HT-29 (cell line): ENCODE measurements around the gene MAN1C1. TPM values are rescaled to one million over a fixed set of nuclear protein-coding genes. Genes with fewer than 3 reads are reported as not detected.

Source experiments
- DNase-seq: peaks from one replicate; pipeline ENCODE4 v3.0.0-alpha.2; 2015; ENCODE audit warnings: low spot score
- total RNA-seq: library from RNA; depleted of rRNA; stranded (reverse); fragments of >200 nt; shearing (Covaris generic); gene quantifications from 2 replicates; pipeline ENCODE4 v1.2.3, GENCODE V29; 2014

Gene MAN1C1
- total RNA-seq, 1 experiment from 2014 or later: 0.28 TPM

DNA sequence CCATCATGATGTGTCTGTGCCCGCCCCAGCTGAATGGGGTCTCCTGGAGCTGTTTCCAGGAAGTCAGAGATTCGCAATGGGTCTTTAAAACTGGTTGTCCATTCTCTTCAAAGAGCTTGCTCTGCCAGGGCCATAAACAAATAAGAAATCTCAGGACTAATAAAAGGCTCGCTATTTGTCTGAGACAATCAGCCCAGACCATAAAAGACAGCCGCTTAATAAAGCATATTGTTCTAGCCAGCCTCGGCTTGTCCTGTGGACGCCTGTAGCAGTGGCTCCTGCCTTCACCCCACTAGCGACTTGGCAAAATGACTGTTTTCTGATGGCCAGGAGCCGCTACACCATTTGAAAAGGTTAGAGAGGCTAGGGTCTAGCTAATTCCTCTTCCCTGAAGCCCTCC, 162.8 kb downstream of the MAN1C1 start:
- DNase-seq: no peak

DNA sequence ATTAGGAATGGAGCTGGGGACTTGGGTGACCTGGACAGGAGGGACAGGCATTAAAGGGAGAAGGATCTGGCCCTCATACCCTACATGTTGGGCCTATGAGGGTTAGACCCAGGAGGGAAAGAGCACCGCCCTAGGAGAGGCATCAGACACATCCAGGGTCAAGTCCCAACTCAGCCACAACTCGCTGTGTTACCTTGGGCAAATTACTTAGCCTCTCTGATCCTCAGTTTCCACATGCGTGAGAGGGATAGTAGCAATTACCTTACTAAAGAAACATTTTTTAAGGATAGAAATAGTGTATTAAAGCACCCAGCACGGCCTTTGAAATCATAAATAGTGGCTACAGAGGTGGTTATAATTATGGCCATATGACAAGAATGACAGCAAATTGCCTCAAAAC, 163.3 kb downstream of the MAN1C1 start:
- no peak for DNase-seq

DNA sequence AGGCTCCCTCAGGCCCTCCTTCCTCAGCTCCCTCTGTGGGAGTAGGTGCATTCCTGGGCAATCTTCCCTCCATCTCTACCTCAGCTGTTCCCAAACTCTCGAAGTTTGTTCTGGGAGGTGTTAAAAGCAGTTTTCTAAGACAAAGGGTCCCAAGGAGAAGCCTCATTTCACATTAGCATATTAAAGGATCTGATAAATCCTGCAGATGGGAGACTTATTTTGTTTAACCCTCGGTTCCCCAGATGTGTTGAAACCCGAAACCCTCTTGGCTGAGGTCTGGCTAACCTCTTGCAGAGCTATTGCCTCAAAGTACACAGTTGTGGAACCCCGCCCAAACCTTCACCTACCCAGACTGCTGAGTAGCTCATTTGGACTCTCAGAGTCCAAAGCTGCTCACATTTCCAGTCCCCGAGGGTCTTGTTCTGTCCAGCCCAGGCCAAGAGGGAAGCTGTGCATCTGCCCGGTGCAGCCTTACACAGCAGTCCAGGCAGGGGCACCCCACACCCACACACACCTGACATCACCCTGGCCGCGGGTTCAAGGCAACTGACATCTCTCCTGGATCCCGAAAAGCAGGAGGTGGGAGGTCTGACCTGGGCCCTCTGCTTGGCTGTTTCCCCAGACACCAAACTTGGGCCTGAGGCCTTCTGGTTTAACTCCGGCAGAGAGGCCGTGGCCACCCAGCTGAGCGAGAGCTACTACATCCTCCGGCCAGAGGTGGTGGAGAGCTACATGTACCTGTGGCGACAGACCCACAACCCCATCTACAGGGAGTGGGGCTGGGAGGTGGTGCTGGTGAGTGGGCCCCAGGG, 163.9 kb downstream of the MAN1C1 start:
- DNase-seq: no peak

DNA sequence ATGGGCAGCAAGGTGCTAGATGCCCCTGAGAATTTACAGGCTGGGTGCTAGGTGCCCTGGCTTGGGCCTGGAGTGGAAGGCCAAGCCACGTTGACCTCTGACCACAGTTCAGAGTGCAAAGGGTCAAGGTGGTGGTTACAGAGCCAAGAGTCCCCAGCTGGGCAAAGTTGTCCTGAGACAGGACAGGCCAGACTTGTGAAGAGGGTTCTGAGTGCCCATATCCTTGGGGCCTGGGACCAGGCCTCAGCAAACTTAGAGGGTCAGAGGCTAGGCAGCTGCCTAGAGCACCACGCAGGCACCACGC, 164.5 kb downstream of the MAN1C1 start:
- no peak for DNase-seq

DNA sequence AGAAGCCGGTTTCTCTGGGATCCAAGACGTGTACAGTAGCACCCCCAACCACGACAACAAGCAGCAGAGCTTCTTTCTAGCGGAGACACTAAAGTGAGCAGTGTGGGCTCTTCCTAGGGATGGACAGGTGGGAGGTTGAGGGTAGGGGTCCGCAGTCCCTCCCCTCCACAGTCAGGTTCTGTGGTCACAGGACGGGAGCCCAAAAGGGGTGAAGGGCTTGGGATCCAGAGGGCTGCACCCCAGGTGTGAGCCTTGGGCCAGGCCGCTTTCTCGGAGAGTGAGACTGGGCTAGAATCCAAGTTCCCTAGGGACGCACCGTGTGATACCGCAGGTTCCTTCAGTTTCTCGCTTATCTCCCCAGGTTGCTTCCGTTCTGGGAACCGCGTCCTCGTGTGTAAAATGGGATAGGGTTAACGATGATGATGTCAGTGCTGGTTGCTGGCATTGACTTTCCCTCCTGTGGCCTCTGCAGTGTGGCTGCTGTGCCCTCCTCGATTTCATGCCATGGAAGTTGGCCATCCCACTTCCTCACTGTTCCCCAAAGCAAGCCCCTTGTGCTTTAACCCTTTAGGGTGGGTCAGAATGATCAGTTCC, 166.1 kb downstream of the MAN1C1 start:
- no peak for DNase-seq

DNA sequence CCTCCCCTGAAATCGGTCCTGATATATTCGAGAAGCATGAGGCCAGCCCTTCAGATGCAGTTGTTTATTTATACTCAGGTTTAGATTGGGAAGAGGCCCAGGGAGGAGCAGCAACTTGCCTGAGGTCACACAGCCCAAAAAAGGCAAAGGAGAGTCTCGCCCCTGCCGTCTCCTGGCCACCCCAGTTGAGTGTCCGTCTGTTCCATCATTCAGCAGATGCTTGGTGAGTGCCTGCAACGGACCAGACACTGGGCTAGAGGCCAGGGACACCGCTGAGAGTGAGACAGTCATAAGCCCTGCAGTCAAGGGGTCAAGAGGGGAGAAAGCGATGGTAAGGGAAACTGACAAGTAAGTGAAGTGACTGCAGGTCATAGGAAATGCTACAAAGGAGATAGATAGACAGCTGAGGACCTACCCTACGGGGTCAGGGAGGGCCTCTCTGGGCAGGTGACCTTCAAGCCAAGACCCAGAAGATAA, 168.0 kb downstream of the MAN1C1 start:
- DNase-seq: no peak

DNA sequence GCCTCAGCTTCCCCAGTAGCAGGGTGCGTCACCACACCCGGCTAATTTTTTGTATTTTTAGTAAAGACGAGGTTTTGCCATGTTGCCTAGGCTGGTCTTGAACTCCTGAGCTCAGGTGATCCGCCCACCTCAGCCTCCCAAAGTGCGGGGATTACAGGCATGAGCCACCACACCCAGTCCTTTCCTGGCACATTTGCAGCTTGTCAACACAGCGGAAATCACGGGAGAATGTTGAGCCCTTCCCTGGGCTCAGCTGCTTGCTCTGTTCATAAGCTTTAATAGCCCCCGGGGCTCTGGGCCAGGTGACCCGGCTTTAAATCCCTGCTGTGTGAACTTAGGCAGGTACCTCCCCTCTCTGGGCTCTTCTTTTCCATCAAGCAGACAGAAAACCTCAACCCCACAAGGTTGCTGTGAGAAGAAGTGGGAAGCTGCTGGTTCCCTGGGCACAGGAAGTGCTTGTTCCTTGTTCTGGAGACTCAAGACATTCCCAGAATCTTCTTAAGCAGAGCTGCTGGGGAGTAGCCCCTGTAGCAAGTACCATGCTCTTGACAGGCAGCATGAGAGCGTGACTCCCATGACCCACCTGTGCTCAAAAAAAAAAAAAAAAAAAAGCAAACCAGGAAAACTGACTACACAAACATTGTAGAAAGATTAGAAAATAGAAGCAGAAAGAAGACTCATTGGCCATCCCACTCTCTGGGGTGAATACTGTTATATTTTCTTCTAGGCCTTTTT, 168.9 kb downstream of the MAN1C1 start:
- no peak for DNase-seq

DNA sequence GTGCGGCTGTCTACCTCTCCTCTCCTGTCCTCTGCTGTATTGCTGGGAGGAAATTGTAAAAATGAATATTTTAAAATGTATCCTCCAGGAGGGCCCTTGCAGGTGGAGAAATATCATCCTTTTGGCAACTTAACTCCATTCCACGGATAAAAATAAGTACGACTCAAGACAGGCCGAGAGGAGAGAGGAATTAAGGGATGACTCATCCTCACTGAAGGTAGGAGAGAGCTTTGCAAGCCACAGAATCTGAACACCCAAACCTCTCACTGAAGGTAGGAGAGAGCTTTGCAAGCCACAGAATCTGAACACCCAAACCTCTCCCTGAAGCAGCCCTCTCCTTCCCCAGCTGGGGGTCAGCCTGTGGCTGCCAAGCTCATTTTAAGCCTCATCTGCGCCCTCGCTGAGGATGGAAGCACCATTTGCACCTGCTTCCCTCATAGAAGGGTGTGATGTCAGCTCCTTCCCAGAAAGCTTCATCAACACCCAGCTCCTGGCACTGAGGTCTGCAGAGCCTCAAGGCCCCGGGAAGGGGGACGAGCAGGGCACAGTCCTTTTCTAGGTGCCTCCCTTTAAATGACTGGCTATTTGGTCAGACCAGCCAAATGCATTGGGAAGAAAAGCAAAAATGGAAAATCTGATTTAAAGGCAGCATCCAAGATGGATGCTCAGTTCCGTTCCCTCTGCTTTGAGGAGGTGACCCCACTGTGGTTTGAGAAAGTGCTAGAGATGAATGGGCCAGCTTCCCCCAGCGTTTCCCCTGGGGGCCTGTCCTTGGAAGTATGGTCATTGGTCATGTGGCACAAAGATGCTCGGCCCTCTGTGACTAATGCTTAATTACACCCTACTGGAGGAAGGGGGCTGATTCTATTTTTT, 170.5 kb downstream of the MAN1C1 start:
- no peak for DNase-seq

DNA sequence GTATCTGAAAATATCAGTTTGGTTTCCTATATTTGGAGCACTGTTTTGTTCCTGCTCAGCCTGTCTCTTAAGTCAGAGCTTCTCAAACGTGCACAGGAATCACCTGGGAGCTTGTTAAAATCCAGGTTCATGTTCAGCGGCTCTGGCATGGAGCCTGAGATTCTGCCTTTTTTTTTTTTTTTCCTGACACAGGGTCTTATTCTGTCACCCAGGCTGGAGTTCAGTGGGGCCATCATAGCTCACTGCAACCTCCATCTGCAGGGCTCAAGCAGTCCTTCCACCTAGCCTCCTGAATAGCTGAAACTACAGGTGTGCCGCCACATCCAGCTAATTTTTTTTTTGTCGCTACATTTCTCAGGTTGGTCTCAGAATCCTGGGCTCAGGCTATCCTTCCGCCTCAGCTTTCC, 171.2 kb downstream of the MAN1C1 start:
- DNase-seq: no peak

DNA sequence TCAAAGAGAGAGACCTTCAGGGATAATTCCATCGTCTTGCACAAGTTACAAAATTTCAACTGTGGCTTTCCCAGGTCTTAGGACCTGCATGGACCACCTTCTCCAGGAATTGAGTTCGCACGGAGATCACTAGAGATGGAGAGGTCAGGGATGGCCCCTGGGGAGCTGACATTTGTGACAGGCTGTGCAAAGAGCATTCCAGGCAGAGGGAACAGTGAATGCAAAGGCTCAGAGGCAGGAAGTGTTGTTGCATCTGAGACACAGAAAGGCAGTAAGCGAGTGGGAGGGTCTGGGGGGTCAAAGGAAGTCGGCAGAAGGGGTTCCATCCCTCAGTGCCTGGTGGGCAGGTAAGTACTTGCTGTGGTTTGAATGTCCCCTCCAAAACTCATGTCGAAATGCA, 173.9 kb downstream of the MAN1C1 start:
- no peak for DNase-seq

DNA sequence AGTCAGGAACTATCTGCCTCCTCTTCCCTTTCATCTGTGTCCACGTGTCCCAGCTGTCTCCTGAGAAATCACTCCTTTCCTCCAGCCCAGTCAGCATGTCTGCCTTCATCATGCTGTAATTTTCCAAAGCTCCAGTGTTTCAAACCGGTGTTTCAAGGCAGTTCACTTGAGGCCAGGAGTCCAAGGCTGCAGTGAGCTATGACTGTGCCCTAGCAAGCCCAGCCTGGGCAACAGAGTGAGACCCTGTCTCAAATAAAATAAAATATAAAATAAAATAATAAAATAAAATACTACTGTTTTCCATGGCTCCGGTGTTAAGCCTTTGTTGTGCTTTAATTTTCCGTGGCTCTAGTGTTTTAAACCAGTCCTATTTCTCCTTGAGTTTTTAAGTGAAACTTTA, 175.5 kb downstream of the MAN1C1 start:
- DNase-seq: no peak

DNA sequence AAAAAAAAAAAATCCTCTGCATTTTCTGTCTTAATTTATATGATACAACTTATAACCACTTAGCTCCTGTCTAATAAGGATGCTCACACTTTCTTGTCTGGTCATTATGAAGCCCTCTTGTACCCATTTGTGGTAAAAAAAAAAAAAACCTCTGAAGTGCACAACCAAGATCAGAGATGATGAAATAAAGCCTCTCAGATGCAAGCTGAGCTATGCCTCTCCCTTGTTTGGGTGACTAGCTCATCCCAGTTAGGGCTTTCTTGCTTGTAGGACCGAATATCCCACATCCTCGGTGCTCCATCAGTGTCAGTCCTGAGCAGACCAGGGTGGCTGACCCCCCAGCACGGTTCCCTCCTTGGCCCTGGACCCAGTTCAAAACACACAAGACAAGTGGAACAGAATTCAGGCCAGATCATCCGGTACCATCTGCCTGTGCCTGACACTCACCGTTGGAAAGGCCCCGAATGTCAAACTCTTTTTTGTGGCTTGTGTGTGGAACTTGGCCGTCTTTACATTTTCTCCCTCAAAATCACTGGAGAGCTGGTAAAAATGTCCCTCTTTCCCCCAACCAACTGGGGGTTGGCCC, 177.1 kb downstream of the MAN1C1 start:
- no peak for DNase-seq

DNA sequence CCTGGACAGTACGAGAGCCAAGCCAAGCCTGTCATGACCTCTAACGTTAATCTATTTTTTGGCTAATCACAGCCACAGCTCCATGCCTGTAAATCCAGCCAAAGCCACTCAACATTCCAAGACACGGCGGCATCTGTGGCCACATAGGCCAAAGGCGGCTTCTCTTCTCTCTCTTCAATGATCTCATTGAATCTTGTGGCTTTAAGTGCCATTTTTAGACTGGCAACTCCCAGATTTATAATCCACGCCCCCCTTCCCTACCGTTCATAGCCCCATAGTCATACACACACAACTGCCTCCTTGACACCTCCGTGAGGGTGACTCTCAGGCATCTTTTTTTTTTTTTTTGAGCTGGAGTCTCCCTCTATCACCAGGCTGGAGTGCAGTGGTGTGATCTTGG, 177.7 kb downstream of the MAN1C1 start:
- no peak for DNase-seq

DNA sequence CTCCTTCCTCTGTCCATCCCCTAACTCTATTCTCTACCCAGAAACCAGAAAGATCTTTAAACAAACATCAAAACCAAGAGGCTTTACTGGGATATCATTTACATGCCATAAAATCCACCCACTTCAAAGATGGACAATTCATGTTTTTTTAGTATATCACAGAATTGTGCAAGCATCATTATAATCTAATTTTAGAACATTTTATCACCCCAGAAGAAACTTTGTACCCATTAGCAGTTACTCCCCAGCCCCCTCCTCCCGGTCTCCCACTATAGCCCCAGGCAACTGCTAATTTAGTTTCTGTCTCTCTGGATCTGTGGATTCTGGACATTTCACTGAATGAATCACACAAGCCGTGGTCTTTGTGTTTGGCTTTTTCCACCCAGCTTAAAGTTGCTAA, 178.6 kb downstream of the MAN1C1 start:
- no peak for DNase-seq

DNA sequence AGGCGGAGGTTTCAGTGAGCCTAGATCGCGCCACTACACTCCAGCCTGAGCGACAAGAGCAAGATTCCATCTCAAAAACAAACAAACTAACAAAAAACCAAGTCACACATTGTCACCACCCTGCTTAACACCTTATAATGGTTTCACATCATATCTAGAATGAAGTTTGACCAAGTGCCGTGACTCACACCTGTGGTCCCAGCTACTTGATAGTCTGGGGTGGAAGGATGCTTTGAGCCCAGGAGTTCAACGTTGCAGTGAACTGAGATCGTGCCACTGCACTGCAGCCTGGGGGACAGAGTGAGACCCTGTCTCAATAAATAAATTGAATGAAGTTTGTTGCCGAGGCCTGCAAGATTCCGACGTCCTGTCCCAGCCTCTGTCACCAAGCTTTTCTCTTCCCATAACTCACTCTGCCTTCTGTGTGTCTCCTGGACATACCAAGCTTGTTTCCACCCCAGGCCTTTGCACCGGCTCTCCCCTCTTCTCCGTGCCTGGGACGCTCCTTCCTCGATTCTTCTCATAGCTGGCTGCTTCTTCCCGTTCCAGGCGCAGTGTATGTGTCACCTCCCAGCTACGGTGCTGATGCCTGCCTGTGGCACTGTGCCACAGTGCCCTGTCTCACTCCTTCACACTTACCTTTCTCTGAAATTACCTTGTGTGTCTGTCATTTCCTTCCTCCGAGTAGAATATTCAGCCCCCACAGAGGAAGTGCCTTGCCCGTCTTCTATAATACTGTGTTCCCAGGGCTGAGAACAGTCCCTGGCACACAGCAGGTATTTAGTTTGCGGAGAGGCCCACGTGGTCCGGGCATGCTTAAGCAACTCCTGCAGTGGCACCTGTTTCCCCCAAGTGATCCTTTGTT, 179.6 kb downstream of the MAN1C1 start:
- DNase-seq: no peak

DNA sequence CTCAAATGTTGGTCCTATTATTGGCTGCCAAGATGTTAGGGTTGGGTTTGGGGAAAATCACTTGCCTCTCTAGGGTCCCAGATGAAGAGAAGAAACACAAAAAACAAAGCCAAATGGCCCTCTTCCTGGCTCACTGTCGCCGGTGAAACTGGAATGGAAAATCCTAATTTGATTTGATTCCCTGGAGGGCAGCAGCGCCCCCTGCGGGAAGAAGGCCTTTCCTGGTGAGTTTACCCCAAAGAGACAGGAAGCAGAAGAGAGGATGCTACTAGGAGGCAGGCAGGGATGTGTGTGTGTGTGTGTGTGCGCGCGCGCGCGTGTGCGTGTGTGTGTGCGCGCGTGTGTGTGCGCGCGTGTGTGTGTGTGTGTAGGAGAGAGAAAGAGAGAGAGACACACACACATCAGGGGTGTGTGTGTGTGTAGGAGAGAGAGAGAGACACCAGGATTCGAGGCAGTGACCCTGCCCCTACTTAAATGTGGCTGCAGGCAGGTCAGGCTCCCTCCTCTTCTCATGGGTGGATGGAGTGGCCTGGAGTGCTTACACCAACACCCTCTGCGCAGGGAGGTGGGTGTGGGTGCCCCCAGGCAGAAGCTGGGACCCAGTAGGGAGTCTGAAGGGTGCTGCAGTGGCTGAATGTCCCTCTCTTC, 180.3 kb downstream of the MAN1C1 start:
- peak; percentile 79 for DNase-seq

DNA sequence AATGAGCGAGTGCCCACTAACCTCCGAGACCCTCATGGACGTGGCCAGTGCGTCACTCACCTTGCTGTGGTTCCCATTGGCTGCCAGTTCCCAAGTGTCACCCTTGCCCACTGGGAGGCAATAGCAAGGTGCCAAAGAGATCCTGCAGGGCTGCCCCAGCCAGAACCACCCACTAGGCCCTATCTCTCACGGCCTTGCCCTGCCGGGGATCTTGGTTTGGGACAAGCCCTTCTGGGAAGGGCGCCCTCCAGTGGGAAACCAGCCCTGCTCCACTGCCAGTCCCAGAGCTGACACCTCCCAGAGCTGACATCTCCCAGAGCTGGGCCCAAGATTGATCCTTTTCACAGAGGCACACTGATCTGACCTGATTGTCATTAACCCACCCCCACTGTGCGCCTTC, 181.3 kb downstream of the MAN1C1 start:
- DNase-seq: no peak

DNA sequence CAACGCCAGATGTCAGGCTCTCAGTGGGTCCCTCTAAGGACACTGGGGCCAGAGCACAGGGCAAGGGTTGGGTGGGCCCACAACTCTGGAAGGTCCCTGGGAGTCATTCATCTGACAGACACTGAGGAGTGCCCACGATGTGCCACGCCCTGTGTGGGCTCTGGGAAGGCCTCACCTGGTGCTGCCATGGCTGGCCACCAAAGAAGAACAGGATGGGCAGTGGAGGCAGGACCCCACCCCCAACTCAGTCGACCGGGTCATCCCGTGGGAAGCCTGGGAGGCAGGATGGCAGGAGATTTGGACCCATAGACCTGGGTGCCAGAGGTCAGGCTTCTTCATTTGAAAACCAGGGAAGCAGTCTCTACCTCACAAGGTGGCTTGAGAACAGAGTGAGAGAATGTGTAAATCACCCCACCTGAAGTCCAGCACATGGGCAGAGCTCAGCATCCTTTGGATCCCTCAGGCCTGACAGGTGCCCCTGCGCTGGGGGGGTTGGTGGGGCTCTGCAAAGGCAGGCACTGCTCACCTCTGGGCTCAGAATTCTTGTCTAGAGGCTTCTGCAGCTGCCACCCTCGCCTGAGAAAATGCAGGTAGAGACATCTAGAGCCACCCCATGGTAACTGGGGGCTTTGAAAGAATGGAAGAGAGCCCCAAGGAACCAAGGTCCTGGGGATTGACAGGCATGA, 182.2 kb downstream of the MAN1C1 start:
- no peak for DNase-seq

DNA sequence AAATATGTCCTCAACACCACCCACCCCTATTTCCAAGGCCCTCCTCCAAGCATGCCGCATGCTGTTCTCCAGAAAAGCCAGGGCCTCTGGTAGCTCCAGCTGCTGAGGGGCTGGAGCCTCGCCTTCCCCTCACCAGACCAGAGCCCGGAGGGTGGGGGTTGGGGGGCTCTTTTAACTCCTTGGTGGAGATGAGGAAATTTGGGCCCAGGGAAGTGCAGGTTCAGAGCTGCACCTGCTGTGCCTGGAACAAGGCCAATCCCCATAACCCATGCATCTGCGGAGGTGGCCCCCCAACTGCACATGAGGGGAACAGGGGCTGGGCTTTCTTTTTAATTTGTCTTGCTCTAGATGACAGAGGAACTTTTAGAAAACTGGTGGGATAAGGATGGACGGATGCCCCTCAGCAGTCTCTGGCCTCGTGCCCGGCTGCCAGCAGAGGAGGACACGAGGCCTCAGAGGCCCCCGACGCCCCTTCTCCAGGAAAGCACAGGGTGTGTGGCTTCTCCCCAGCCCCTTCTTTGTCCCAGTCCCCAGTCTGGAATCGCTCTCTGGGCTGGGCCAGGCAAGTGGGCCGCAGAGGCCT, 182.9 kb downstream of the MAN1C1 start:
- DNase-seq: no peak
